NCI-H748 (cell line): ENCODE measurements around the gene TFRC.
"Not testable (repeated sequence)": the region's sequence is repeated elsewhere in the genome, so short reads cannot be mapped to it uniquely, and the experiment has no call there.

Experiments
- DNase-seq: peaks from one replicate; lab custom pipeline; 2025; ENCODE audit not compliant: unreplicated experiment; lab: John Stamatoyannopoulos, UW

Gene TFRC

DNA sequence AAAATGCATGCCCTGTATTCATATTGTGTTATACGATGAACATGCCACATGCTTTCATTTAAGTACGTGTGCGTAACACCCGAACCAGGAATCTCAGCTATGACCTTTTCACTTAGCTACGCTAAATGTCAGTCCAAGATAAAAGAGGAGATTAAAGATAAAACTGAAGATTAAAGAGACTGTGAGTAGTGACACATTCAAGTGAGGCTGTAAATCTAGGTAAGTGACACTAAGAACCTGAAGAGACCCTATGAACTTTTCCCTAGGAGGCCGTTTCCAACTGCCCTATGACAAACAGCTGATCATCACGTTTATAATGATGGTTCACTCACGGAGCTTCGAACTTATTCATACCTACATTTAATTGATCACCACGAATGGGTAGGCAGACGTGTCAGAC lies 32.2 kb downstream of the TFRC start:
- no peak for DNase-seq

DNA sequence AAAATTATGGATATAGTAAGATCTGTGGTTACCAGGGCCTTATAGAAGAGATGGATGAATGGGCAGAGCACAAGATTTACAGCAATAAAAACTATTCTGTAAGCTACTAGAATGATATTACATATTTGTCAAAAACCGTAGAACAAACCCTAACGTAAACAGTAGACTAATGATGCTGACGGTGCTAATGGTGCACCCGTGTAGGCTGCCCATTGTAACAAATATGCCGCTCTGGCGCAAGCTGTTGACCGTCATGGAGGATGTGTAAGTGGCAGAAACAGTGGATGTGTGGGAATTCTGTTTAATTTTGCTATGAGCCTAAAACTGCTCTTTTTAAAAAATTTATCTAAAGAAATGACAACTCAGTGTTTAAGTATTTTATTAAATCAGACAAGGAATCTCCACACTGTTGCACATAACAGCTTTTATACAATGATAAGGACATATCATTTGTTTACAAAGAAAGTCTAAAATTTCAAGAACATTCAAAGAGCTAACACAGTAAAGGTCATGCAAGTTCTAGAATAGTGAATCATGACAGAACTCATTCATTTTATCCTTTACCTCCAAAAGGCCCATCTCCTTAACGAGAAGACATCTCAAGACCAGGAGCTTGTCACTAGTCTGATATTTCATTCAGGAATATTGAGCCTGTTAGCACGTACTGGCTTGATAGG lies 32.8 kb downstream of the TFRC start:
- no peak for DNase-seq

DNA sequence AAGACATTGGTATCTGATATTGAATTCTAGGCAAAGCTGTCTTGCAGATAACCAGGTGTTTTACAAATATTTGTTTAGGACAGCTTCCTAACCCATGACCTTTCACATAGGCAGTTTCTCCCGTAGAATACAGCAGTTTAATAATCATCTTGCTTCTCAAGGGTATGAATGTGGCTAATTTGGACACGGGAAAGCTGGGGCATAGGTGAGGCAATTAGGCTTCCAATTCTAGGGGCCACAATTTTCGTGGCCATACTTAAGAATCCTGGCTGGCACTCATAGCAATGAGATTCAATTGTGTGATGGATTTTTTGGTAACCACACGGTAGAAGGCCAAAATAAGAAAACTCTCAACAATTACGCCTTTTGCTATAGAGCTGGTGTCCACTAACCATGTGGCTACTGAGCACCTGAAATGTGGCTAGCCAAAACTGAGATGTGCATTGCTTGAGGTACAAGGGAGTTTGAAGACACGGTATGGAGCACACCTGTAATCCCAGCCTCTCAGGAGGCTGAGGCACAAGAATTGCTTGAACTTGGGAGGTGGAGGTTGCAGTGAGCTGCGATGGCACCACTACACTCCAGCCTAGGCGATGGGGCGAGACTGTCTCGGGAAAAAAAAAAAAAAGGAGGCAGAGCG lies 34.4 kb downstream of the TFRC start:
- no peak for DNase-seq

DNA sequence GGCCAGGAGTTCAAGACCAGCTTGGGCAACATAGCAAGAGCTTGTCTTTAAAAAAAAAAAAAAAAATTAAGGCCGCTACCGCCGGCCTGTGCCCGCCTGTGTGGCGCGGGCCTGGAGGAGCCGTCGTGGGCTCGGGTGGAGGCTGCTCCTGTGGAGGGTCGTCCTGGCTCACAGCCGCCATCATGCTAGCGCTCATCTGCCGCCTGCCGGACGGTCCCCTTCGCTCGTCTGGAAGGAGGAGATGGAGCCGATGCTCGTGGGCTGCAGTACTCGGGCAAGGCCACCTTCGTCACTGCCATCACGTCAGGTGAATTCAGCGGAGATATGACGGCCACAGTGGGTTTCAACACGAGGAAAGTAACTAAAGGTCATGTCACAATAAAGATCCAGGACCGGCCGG lies 37.4 kb downstream of the TFRC start:
- DNase-seq = no peak

DNA sequence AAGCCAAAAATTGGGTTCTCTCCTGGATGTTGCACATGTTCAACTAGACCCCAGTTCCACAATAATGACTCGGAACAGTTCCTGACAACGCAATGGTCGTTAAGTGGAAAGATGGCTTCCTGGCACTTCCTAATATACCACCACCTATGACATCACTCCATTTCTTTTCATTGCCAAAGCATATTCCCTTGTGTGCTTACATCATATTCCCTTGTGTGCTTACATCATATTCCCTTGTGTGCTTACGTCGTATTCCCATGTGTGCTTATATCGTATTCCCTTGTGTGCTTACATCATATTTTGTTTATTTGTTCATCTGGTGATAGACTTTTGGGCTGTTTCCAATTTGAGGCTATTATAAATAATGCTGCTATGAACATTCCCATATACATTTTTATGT lies 39.2 kb downstream of the TFRC start:
- DNase-seq = no peak

DNA sequence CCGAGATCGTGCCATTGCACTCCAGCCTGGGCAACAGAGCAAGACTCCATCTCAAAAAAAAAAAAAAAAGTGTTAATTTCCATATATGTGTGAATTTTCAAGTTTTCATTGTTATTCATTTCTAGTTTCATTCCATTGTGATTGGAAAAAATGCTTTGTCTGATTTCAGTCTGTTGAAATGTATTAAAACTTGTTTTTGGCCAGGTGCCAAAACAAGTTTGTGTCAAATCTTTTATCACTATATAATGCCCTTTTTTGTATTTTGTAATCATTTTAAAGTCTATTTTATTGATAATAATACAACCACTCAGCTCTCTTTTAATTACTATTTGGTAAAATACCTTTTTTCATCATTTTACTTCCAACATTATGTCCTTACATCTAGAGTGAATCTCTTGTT lies 42.5 kb downstream of the TFRC start:
- DNase-seq = no peak

DNA sequence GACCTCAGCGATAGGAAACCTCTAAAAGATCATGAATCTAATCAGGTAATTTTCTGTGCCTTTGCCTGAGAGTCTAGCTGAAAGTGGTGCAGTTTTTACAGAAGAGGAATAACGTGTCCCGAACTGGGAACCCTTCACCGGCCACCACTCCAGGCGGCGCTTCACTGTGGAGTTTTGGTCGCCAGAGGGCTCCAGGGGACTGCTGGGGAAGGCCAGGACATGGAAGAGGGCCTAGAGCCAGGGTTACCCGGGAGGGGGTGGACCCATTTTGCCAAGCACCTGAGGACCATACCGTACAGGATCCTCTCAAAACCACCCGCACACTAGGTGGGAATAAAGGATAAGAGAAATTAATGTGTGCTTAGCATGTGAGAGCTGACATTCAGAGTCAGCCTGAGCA lies 55.8 kb downstream of the TFRC start:
- DNase-seq = not testable (repeated sequence)

DNA sequence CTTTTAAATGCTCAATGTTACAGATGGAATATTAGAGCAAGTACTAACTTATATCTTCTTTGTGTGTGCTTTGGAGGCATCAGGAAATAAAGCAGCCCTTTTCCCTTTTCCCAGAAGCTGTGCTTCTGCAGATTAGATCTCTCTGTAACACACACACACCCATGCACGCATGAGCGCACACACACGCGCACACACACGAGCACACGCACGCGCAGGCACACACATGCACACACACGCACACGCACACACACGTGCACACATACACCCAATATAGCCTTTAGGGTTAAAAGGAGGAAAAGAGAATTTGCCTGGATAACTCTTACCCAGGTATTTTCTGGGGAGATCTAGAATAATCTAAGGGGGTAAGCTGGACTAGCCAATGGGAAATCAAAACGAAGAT lies 56.9 kb downstream of the TFRC start:
- DNase-seq = no peak

DNA sequence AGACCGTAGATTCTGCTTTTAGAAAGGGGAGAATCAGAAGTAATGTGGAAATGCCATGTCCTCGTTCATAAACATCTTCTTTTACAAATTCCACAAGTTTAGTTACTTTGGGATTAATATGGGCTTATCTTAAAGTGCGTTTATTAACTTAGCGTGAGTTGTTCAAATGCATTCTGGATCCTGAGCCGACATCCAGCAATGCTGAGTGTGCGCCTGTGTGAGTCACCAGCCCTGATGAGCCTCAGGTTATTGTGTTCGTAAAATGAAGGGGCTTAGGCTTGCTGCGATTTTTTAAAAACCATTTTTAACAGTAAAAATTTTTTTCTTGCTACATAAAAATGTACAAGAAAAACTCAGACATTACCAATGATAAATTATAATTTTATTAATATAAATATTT lies 57.9 kb downstream of the TFRC start:
- DNase-seq = no peak

DNA sequence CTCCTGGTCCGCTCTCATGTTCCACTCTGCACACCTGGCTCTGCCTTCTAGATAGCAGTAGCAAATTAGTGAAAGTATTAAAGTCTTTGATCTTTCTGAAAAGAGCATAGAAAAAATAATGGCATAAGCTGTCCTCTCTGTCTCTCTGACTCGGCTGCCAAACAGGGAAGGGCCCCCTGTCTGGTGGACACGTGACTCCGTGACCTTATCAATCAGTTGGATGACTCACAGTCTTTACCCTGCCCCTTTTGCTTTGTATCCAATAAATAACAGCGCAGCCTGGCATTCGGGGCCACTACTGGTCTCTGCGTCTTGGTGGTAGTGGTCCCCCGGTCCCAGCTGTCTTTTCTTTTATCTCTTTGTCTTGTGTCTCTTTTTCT lies 59.4 kb downstream of the TFRC start:
- not testable (repeated sequence) for DNase-seq

DNA sequence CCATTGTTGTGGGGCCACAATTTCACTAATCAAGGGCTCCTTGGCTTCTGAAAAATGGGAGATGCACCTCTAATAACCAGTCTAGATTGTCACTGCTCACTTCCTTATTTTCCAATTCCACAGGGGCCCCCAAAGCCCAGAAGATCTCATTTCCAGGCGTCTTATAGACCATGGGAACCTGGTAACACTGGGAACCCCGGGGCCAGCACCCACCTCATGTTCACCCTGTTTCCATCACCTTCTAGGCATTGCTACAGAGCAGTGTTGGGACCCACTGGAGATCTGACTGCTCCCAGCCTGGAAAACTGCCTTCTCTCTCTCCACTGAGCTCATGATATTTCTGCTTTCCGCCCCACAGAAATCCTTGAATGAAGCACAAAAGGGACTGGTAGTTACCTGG lies 61.5 kb downstream of the TFRC start:
- no peak for DNase-seq

DNA sequence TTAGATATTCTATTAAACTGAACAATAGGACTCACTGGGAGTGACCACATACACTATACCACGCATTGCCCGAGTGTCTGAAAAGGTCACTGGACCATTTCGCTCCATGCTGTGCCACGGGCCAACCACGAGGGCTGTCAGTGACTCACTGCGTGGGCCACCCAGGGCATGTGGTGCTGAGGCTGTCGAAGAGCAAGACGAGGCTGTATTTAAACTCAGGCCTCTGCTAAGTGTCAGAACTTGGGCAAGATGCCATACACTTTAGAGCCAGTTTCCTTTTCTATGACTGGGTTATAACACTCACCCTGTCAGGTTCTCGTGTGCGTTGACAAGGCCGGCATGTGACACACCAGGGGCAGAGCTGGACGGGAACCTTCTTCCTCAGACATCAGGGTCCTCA lies 62.3 kb downstream of the TFRC start:
- not testable (repeated sequence) for DNase-seq

DNA sequence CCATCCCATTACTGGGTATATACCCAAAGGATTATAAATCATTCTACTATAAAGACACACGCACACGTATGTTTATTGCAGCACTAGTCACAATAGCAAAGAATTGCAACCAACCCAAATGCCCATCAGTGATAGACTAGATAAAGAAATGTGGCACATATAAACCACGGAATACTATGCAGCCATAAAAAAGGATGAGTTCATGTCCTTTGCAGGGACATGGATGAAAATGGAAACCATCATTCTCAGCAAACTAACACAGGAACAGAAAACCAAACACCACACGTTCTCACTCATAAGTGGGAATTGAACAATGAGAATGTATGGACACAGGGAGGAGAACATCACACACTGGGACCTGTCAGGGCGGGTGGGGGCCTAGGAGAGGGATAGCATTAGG lies 63.7 kb downstream of the TFRC start:
- DNase-seq = not testable (repeated sequence)

DNA sequence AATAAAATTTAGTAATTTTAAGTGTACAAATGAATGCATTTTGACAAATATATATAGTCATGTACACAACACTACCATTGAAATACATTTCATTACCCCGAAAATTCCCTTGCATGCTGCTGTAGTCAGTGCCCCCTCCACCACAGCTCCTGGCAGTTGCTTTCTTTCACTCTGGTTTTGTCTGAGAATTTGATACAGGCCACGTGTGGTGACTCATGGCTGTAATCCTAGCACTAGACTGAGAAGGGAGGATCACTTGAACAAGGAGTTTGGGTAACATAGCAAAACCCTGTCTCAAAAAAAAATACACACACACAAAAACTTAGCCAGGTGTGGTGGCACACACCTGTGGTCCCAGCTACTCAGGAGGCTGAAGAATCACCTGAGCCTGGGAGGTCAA lies 65.4 kb downstream of the TFRC start:
- no peak for DNase-seq

DNA sequence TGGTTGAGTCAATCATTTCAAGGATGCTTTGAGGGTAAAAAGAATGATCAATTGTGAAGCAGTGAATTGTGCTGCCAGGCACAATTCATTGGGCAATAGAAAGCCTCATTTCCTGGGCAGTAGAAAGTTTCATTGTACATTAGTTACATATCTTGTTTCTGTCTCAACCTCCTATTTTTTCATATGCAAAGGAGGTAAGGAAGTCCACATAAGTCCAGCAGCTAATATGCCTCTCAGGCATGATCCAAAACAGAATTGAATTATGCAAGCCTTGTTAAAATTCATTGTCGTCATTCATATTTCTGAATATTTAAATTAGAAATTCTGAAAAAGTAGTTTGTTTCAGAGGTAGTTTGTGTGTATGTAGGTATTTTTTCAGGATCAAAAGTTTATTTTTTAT lies 65.8 kb downstream of the TFRC start:
- DNase-seq = no peak

DNA sequence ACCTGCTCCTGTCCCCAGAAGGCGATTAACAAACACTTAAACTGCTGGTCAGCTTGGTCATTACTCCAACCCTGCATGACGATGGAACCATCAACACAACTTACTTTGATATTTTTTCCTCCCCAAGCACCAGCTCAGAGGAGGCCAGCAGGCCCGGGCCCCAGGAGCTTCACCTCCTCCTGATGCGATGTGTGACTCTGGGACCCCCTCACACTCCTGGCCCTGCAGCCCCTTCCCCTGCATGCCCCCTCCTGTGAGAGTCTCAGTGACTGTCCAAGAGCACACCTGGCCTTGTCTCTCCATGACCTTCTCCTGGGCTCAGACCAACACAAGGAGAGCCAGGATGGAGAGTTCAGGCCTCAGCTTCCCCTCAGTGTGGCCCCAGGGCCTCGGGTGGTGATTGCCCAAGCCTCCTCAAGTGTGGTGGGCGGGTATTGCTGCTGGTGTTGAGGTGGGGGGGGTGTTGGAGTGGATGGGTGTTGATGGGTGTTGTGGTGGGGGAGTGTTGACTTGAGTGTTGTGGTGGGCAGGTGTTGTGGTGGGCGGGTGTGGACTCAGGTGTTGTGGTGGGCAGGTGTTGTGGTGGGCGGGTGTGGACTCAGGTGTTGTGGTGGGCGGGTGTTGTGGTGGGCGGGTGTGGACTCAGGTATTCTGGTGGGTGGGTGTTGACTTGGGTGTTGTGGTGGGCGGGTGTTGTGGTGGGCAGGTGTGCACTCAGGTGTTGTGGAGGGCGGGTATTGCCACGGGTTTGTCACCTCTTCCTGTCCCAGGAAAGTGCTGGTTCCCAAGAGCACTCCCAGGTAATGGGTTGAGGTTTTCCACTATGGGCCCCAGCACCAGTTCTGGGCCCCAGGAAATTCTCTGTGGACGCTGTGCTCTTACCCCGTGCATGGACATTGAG lies 68.1 kb downstream of the TFRC start:
- no peak for DNase-seq

DNA sequence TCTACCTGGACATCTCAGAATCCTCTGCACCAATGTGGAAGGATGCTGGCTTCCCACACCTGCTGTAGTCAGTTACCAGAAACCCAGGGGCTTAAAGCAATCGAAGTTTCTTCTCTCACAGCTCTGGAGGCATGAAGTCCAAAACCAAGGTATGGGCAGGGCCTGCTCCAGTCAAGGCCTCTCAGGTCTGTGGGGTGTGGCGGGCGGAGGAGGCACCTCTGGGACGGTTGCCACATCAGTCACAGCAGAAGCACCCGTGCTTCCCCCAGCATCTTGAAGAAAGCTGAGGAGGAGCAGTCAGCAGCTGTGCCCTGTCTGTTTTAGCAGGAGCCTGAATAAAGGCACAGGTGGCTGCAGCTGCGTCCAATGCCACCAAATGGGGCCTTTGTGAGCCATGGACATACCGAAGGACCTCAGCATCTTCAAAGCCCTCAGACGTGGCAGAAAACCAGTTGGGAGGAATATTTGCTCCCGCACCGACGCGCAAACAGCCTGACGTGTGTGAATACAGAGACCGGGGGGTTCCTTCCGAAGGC lies 68.9 kb downstream of the TFRC start:
- DNase-seq = no peak

DNA sequence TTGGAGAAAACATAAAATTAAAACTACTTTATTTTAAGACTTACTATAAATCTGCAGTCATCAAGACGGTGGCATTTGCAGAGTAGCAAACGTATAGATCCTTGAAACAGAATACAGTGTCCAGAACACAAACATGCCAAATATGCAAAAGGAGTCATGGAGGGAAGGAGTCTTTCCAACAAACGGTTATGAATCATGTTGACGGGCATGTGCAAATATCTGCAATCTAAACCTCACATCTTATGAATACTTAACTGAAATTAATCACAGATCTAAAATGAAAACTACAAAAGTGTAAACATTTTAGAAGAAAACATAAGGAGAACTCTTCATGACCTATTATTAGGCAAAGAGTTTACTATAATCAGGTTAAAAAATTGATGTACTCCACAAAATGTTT lies 69.4 kb downstream of the TFRC start:
- DNase-seq = no peak

DNA sequence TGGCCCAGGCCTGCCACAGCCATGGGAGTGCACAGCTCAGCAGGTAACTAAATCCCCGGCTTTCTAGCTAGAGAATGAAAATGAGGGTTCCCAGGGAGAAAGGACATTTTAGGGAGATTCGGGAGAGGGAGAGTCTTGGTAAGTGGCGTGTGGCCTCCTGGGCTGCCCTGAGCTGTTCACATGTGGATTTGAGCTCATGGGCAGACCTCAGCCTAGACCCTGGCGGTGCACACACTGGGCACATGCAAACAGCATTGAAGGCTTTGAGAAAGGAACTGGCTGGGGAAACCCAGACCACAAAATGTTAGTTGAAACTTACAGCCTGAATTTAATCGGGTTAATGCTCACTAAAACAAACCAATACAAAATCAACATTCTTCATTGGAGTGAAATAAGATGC lies 72.4 kb downstream of the TFRC start:
- no peak for DNase-seq

DNA sequence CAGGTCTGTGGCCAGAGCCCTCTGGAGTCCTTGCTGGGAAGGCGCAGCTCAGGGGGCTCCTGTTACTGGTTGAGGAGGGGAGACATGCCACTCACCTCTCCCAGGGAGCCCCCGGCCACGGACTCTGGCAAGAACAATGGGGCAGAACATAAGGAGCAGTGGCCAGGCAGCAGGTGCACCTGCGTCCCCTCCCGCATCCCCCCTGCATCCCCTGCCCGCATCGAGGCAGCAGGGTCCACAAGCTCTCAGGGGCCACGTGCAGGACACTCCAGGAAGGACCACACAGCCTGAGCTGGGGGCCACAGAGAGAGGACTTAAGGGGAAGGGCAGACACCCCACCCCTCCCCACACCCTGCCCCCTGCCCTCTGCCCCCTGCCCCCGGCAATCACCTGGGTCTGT lies 73.0 kb downstream of the TFRC start:
- no peak for DNase-seq

DNA sequence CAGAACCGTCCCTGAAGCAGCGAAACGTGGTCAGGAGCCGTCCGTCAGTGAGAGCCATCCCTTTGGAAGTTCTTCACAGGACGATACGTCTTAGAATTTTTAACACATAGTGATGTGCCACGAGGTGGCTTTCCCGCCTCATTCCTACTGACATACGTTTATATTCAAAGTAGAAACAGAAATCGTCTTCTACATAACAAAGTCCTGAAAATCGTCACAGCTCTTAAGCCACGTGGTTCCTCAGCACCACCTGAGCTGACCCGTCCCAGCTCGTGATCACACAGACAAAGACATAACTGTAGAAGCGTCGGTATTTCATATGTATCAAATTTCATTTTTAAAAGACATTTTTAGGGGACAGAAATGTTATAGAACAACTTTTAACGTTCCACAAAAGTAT lies 73.5 kb downstream of the TFRC start:
- no peak for DNase-seq
